Duodenal mucosa (tissue), 2 donors: Measurements from ENCODE around the gene STAT1.

Experiments
- H3K27ac ChIP-seq: one replicate; pipeline ENCODE4 v1.7.0; 2013; ENCODE audit warnings: low read depth, low read length
- H3K27me3 ChIP-seq, 2 donors: one replicate each; pipeline ENCODE4 v1.7.0; 2013; ENCODE audit warnings: low read length in 2 of 2, control low read depth in 1 of 2; ENCODE audit not compliant: insufficient read depth in 2 of 2, control insufficient read depth in 1 of 2
- H3K36me3 ChIP-seq, 2 donors: one replicate each; pipeline ENCODE4 v1.7.0; 2013; ENCODE audit warnings: low read length in 2 of 2, control low read depth in 1 of 2; ENCODE audit not compliant: insufficient read depth in 2 of 2, control insufficient read depth in 1 of 2
- H3K4me1 ChIP-seq, 2 donors: one replicate each; pipeline ENCODE4 v1.7.0; 2013; ENCODE audit warnings: low read length in 2 of 2, control low read depth in 1 of 2; ENCODE audit not compliant: insufficient read depth in 2 of 2, control insufficient read depth in 1 of 2
- H3K4me3 ChIP-seq, 2 donors: one replicate each; pipeline ENCODE4 v1.7.0; 2013; ENCODE audit warnings: low read length in 2 of 2, low read depth in 1 of 2
- H3K9ac ChIP-seq, 2 donors: one replicate each; pipeline ENCODE4 v1.7.0; 2013; ENCODE audit warnings: low read length in 2 of 2, low read depth in 1 of 2
- H3K9me3 ChIP-seq, 2 donors: one replicate each; pipeline ENCODE4 v1.7.0; 2013; ENCODE audit warnings: low read length in 2 of 2, control low read depth in 1 of 2; ENCODE audit not compliant: control insufficient read depth in 1 of 2

The STAT1 gene

DNA sequence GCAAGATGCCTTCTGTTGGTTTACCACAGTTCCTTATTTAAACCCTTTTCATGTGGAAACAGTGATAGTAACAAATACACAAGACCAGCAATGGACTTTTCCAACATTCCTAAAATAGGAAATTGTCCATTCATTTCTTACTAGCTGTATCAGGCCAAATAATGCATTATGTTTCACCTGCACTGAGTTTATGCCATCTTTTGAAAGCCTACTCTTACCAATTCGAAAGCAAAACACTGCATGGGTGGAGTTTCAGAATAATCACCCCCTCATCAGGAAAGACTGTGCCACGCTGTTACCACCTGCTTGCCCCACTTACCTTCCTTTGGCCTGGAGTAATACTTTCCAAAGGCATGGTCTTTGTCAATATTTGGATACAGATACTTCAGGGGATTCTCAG lies 37.5 kb downstream of the STAT1 start:
- no peak overlapping the region for H3K27ac ChIP-seq

DNA sequence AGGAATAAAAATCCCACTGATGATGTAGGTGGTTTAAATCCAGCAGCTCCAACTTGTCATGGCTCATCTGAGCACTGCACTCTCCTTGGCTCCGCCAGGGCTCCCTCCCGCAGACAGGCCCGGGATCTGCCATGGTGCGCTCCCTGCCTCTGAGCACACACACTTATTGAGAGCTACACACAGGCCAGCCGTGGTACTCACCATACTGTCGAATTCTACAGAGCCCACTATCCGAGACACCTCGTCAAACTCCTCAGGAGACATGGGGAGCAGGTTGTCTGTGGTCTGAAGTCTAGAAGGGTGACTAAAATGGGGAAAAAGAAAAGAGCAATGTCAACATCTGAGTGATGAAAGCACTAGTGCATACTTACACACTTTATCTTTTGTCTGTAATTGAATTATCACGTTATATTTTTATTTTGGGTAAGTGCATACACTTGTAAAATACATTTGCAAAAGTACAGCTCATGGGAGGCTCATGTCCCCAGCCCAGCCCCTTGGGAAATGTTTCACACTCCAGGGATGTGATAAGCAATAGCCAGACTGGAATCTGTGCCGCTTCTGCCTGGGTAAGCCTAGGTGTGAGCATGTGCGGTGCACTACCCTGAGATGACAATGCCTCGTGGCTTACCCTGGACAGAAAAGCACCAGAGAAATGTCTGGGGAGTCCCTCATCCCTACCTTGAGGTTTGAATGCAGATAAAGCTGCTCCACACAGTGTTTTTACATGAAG lies 39.2 kb downstream of the STAT1 start:
- H3K27me3 ChIP-seq = no peaks in the 10 kb centered on the region
- H3K27ac ChIP-seq = no peak overlapping the region
- H3K36me3 ChIP-seq = peaks cover 86 to 92% of the 10 kb centered on the region in 2 donors
- H3K4me1 ChIP-seq = no peaks in the 10 kb centered on the region
- H3K4me3 ChIP-seq = no peak overlapping the region
- H3K9ac ChIP-seq = no peak overlapping the region
- no peaks in the 10 kb centered on the region for H3K9me3 ChIP-seq

More for the DNA sequence above, 37.5 kb downstream of the STAT1 start:
- Histone ChIP-seq H3K27me3 (no peaks in the 10 kb centered on the region), H3K9me3 (no peaks in the 10 kb centered on the region), H3K9ac (no peak overlapping the region), H3K4me3 (no peak overlapping the region), H3K36me3 (peaks cover 82 to 93% of the 10 kb centered on the region in 2 donors), H3K4me1 (no peaks in the 10 kb centered on the region)

DNA sequence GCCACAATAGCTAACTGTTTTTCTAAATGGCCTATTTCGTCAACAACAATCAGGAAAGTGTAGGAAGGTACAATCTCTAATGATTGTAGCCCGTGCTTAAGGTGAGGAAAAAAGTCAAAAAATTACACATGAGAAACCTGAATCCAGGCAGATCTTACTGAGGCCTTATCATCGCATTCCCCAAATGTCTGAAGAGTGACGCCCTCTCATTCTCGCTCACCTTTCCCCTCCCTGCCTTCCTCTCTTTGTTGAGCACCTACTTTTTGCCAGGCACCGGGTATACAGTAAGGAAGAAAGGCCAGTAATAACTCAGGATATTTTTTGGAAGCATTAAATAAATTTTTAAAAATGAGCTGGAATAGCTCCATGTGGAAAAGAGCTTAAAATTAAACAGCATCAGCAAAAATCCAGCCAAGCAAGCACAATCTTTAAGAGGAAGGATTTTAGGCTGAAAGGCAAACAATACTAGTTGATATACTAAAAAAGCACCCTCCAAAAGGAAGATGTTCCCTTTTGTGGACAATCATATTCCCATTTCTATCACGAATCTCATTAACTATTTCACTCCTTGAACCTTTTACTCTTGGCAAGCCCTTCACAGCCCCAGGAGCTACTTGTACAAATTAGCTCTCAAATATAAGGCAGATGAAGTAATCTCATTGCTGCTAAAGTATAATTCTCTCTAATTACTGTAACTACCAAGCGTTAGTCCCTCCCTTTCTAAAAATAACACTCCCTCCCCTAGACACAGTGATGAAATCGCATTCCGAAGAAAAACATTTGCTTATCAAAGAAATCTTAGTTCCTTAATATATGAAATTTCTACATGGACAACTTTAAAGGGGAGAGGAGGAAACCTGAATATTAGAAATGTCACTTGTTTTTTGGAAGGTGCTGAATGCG lies 40.0 kb downstream of the STAT1 start:
- Histone ChIP-seq H3K9me3 (no peaks in the 10 kb centered on the region), H3K36me3 (peaks cover 80 to 92% of the 10 kb centered on the region in 2 donors), H3K4me3 (no peak overlapping the region)

DNA sequence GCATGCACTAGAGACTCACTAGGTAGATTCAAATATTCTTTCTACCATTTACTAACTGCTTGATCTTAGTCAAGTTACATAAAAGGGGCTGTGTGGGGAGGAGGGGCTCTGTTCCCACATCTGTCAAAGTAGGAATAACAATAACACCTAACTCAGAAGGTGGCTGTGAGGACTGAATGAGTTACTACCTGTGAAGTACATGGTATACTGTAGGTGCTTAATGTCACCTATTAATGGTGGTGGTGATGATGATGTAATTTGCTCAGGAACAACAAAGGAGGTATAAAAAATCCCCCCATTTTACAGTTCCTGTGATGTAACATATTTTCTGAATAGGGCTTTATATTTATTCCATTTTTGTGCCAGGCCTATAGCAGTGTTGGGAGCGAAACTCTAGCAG lies 40.7 kb downstream of the STAT1 start:
- Histone ChIP-seq H3K4me3 (no peak overlapping the region), H3K36me3 (peaks cover 78 to 92% of the 10 kb centered on the region in 2 donors)

More for the DNA sequence above, 40.0 kb downstream of the STAT1 start:
- Histone ChIP-seq H3K27ac (no peak overlapping the region), H3K9ac (no peak overlapping the region), H3K4me1 (no peaks in the 10 kb centered on the region), H3K27me3 (no peaks in the 10 kb centered on the region)

DNA sequence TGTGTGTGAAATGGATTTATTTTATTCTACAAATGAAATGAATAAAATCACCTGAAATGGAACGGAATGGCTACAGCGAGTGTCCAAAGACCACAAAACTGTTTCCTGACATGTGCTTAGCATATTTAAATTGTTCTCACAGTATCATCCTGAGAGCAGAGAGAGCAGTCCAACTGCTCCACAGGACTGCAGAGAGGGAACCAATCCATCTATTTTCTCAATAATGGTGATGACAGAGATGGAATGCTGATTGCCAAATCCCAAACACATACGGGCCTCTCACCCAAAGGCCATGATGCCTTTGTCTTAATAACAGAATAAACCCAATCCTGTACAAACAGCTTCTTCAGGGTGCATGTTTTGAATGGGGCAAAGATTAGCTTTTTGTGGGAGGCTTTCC lies 41.1 kb downstream of the STAT1 start:
- Histone ChIP-seq H3K27ac (no peak overlapping the region), H3K27me3 (no peaks in the 10 kb centered on the region), H3K36me3 (peaks cover 76 to 92% of the 10 kb centered on the region in 2 donors), H3K4me3 (no peak overlapping the region), H3K9me3 (no peaks in the 10 kb centered on the region), H3K4me1 (no peaks in the 10 kb centered on the region), H3K9ac (no peak overlapping the region)

More for the DNA sequence above, 40.7 kb downstream of the STAT1 start:
- H3K4me1 ChIP-seq = no peaks in the 10 kb centered on the region
- no peak overlapping the region for H3K9ac ChIP-seq
- no peak overlapping the region for H3K27ac ChIP-seq
- no peaks in the 10 kb centered on the region for H3K27me3 ChIP-seq
- no peaks in the 10 kb centered on the region for H3K9me3 ChIP-seq

DNA sequence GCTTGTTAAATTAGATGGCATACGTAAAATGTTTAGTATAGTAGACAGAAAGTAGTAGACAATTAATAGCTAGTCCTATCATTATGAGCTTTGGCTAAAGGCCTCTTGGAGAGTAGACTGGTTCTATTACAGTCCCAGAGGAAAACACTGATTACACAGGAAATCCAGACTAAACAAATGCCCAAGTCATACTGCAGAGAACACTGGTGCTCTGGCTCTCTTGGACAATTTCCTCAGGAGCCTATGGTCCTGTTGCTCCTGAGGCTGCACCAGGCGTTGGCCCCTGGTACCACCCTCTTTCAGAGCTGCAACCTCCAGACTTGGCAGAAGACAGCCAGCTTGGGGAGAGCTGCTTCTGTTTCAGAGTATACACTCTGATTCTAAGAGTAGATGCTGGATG lies 41.8 kb downstream of the STAT1 start:
- Histone ChIP-seq H3K27me3 (no peaks in the 10 kb centered on the region), H3K9me3 (no peaks in the 10 kb centered on the region), H3K4me3 (no peak overlapping the region), H3K9ac (no peak overlapping the region), H3K36me3 (peaks cover 73 to 94% of the 10 kb centered on the region in 2 donors), H3K4me1 (no peaks in the 10 kb centered on the region), H3K27ac (no peak overlapping the region)

DNA sequence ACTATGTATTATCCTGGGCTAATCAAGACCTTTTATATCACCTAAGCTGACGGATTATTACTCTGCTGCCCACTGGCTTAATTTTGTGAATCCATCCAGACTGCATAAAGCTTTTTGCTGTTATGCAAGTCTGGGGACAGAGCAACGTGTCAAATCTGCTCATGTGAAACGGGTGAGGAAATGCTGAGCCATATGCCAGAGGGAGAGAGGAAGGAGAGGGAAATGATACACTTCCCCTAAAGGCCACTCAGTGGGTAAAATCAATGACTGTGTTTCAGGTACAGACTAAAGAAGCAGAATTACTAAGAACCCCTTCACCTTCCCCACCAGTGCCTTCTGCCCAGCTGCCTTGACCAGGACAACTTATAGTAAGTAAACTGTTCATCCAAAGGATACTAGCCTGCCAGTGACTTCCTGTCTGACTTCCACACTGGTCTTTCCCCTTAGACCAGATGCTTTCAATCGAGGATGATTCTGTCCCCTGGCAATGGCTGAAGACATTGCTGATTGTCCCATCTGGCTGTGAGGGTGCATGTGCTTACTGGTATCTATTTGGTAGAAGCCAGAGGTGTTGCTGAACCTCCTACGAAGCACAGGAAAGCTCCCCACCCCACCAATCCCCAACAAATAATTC lies 43.0 kb downstream of the STAT1 start:
- H3K4me3 ChIP-seq = no peak overlapping the region
- no peaks in the 10 kb centered on the region for H3K4me1 ChIP-seq
- no peak overlapping the region for H3K27ac ChIP-seq
- H3K27me3 ChIP-seq = no peaks in the 10 kb centered on the region
- H3K36me3 ChIP-seq = peaks cover 71 to 92% of the 10 kb centered on the region in 2 donors
- H3K9me3 ChIP-seq = no peaks in the 10 kb centered on the region
- no peak overlapping the region for H3K9ac ChIP-seq

DNA sequence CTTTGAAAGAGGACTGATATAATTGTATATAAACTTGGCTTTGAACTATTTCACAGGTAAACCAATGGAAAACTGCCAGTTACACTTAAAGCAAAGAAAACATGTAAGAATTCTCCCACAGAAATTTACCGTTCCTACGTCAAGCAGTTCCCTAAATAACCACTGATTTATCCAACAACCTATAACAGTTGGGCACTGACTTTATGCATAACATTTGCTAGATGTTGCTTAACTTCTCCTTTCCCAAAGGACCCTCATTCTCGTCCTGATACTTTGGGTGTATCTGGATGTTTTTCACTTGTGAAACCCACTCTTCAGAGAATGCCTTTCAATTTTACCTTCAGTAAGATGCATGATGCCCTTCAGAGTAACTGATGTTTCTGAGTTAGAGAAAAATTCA lies 43.8 kb downstream of the STAT1 start:
- no peak overlapping the region for H3K9ac ChIP-seq
- H3K27me3 ChIP-seq = no peaks in the 10 kb centered on the region
- no peaks in the 10 kb centered on the region for H3K9me3 ChIP-seq
- no peak overlapping the region for H3K27ac ChIP-seq
- peaks cover 74 to 91% of the 10 kb centered on the region in 2 donors for H3K36me3 ChIP-seq
- no peaks in the 10 kb centered on the region for H3K4me1 ChIP-seq
- H3K4me3 ChIP-seq = no peak overlapping the region

DNA sequence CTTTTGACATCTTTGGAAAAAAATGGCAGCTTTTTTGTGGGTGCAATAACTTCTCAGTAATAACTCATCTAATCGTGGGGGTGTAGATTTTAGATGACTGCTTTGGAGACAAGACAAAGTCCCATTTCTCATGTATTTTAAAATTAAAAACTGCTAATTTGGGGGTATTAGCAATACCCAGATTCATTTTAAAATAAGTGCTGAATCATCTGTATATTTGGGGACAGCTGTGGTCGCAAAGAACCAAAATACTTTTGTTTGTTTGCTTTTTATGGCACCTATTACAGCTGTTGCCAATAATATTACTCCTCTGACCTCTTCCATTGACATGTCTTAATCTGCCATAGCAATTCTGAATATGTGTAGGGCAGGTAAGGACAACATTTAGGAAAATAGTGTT lies 45.4 kb downstream of the STAT1 start:
- H3K9me3 ChIP-seq = no peaks in the 10 kb centered on the region
- peaks cover 0 to 4% of the 10 kb centered on the region in 2 donors for H3K4me1 ChIP-seq
- no peak overlapping the region for H3K9ac ChIP-seq
- peaks cover 59 to 84% of the 10 kb centered on the region in 2 donors for H3K36me3 ChIP-seq
- H3K27me3 ChIP-seq = no peaks in the 10 kb centered on the region
- no peak overlapping the region for H3K4me3 ChIP-seq
- no peak overlapping the region for H3K27ac ChIP-seq
